A549 treated with Mapracorat at 1 μM for 4 hours (cell line): ENCODE results near the gene BICRAL. TPM values are rescaled to one million over a fixed set of nuclear protein-coding genes. Genes with fewer than 3 reads are reported as not detected.

Source experiments
- total RNA-seq: library from RNA; stranded (reverse); fragments of 200-300 nt; extraction: Qiagen RNA extraction; gene quantifications from 5 replicates; pipeline ENCODE4 v1.2.3, GENCODE V29; 2022

Gene BICRAL, protein sequence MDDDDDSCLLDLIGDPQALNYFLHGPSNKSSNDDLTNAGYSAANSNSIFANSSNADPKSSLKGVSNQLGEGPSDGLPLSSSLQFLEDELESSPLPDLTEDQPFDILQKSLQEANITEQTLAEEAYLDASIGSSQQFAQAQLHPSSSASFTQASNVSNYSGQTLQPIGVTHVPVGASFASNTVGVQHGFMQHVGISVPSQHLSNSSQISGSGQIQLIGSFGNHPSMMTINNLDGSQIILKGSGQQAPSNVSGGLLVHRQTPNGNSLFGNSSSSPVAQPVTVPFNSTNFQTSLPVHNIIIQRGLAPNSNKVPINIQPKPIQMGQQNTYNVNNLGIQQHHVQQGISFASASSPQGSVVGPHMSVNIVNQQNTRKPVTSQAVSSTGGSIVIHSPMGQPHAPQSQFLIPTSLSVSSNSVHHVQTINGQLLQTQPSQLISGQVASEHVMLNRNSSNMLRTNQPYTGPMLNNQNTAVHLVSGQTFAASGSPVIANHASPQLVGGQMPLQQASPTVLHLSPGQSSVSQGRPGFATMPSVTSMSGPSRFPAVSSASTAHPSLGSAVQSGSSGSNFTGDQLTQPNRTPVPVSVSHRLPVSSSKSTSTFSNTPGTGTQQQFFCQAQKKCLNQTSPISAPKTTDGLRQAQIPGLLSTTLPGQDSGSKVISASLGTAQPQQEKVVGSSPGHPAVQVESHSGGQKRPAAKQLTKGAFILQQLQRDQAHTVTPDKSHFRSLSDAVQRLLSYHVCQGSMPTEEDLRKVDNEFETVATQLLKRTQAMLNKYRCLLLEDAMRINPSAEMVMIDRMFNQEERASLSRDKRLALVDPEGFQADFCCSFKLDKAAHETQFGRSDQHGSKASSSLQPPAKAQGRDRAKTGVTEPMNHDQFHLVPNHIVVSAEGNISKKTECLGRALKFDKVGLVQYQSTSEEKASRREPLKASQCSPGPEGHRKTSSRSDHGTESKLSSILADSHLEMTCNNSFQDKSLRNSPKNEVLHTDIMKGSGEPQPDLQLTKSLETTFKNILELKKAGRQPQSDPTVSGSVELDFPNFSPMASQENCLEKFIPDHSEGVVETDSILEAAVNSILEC
- total RNA-seq = 2.4 to 3.1 TPM (median 2.8 TPM) in 5 replicates

DNA sequence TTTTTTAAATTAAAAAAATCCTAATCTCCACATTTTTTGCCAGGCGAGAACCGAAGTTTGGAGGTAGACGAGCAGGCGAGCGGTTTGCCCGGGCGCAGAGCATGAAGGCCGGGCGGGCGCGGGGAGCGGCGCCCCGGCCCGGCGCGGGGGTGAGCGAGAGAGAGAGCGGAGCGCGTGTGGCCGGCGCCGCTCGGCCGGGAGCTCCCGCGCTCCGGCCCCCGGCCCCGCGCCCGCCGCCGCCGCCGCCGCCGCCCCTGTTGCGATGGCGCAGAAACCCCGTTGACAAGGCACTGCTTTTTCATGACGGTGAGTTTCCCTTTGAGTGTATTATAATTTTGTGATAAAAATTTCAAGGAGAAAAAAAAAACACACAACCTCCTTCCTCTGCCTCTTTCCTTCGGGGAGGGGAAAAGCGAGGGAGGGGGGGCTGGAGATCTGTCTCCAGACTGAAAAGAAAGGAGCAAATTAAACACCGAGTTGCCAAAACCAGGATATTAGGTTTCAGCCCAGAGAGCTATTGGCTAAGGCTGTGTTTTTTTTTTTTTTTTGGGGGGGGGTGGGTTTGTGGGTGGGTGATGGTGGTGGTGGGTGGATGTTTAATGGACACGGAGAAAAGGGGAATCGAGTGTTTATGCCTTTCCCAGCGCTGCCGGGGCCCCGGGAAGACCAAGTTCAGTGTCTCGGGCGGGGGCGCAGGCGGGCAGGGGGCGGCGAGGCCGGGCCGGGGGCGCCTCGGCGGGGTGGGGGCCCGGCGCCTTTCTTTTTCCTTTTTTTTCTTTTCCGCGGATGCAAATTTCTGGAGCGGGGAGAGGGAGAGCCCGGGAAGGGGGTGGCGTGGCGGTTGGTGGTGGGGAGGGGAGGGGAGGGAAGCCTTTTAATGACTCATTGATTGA, at the start of gene BICRAL:
Gene BICRAL (plus strand): TSS at position 257 of the 893 bp plus-strand sequence. CDS start 39,971 bp downstream, outside the sequence.

DNA sequence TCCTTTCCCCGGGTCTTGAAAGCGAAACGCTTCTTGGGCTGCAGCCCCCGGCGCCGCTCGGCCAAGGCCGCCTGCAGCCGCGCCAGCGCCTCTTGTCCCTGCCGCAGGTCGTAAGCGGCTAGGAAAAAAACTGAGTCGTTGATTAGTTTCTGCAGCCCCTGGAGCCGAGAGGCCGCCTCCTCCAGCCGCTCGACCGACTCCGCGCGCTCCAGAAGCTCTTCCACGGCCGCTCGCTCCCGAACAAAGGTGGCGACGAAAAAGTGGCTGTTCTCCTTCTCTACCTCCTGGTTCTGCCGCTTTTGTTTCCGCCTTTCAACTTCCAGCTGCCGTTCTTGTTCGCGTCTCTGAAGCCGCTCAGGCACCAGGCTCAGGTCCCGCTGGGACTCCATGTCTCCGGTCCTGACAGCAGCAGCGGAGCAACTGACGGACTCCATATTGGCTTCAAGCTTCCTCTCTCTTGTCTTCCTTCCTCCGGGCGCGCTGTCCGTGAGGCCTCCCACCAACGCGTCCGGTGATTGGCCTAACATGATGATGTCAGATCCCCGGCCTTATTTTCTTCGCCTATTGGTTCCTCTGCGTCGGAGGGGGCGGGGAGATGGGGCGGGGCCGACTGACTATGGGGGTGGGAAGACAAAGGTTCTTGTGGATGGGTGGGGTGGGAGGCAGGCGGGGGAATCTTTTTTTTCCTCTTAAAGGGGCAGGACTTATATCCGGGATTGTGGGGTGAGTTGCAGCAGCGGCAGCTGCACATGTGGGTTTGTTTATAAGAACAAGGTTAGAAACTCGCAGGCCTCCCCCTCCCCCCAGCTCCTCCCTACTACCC, 36.0 kb upstream of the BICRAL start, which contains the start of gene TBCC:
Gene TBCC (minus strand): TSS at position 464 of the 823 bp plus-strand sequence. CDS start 30 bp downstream, at position 434.

DNA sequence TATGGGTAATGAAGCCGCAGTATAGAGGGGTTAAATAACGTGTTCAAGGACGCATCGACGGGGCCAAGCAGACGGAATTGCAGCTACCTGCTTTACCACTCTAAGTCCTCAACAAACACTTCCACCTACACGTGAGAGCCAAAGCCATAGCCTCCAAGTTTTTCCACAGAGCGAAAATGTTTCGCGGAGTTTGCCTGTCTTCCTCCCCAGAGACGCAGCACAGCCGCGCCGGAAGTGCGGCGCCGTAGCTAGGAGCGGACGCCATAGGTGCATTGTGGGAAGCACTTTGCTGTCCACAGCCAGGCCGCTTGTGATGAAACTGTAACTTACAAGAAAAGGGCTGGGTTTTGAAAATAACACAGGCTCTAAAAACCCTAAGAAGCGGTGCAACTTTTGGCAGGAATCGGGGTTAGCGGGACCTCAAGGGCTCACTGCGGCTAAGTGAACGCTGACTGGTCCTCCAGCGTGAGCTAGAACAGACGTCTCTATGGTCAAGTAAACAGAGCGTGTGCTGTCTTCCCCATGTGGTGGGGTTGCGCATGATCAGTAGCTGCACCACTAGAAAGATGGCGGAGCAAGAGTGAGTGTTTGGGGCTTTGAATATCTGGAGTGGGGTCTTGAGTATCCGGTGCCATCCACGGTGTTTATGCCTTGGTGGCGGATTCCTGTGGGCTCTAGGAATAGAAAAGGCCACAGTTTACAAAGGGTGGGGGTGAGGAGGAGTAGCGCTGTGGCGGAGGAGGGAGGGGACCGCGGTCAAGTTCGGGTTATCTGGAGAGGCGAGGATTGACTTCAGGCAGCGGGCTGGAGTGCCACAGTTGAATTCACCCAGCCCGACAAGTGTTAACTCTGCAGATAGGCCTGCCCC, 97.8 kb downstream of the BICRAL start, which contains the start of gene RPL7L1:
Gene RPL7L1 (plus strand): TSS at position 245 of the 868 bp plus-strand sequence. CDS start 295 bp downstream, at position 540.

DNA sequence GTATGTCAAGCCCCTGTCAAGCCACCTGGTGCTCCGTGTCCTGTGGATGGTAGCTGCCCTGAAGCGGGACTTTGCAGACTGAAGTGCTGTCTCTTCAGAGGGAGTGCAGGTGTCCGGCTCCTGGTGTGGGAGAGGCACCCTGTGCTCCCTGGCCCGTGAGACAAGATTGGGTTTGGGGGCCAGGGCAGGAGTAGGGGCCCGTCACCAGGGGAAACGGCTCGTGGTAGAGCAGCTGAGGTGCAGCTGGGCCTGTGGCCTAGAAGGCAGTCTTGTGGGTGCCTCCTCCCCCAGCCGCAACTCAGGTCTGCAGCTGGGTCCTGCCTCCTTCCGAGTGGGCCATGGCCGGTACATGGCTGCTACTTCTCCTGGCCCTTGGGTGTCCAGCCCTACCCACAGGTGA, 133.9 kb downstream of the BICRAL start, which contains the start of gene PTCRA:
Gene PTCRA (plus strand): TSS at position 322 of the 400 bp plus-strand sequence. CDS start 17 bp downstream, at position 339.

Other genes with a start within 250 kb of the BICRAL start
- 5.7 to 7.3 TPM (median 6.9 TPM) in 5 replicates for gene UBR2, start 218.0 kb upstream of the BICRAL start, total RNA-seq
- gene PRPH2, start 59.5 kb upstream of the BICRAL start, total RNA-seq = not detected in 5 replicates
- 14.9 to 17.9 TPM (median 16.3 TPM) in 5 replicates for gene TBCC, start 35.9 kb upstream of the BICRAL start, total RNA-seq
- 61.4 to 82.5 TPM (median 64.6 TPM) in 5 replicates for gene RPL7L1, start 97.6 kb downstream of the BICRAL start, total RNA-seq
- not detected in 5 replicates for gene PTCRA, start 134.0 kb downstream of the BICRAL start, total RNA-seq
- gene CNPY3, start 147.4 kb downstream of the BICRAL start, total RNA-seq = 35.8 to 45.4 TPM (median 42.7 TPM) in 5 replicates
- 0.22 to 0.30 TPM in 2 of 5 replicates, not detected in the others for gene GNMT, start 178.7 kb downstream of the BICRAL start, total RNA-seq
- 5.1 to 9.3 TPM (median 8.6 TPM) in 5 replicates for gene PEX6, start 197.1 kb downstream of the BICRAL start, total RNA-seq
- gene PPP2R5D, start 202.5 kb downstream of the BICRAL start, total RNA-seq = 23.1 to 26.5 TPM (median 25.1 TPM) in 5 replicates
- gene MEA1, start 231.9 kb downstream of the BICRAL start, total RNA-seq = 88.1 to 96.0 TPM (median 92.0 TPM) in 5 replicates
- 24.6 to 28.7 TPM (median 26.6 TPM) in 5 replicates for gene KLHDC3, start 232.2 kb downstream of the BICRAL start, total RNA-seq
- 67.5 to 78.6 TPM (median 72.7 TPM) in 5 replicates for gene RRP36, start 239.6 kb downstream of the BICRAL start, total RNA-seq